A204.1 (cell line): ENCODE data around the gene TAF1.
"Not testable (repeated sequence)": the region's sequence is repeated elsewhere in the genome, so short reads cannot be mapped to it uniquely, and the experiment has no call there.

ENCODE experiments used
- FAIRE-seq: peaks from 2 replicates; lab custom pipeline; 2012; peaks lifted over from hg19 to GRCh38; lab: Jason Lieb, UNC

Gene TAF1

DNA sequence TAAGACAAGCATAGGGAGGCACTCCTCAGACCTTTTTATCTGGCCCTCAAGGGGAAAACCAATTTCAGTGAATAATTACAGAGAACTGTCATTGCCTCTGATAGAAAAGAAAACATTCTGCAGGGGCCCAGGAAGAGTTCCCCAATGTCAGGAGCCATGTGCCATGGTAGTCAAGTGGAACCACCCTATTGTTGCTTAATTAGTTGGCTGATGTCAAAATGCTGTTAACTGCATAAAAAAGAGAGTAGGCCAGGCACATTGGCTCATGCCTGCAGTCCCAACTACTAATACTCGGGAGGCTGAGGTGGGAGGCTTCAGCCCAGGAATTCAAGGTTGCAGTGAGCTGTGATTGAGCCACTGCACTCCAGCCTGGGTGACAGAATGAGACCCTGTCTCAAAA, 138.2 kb downstream of the TAF1 start:
- FAIRE-seq: no peak

DNA sequence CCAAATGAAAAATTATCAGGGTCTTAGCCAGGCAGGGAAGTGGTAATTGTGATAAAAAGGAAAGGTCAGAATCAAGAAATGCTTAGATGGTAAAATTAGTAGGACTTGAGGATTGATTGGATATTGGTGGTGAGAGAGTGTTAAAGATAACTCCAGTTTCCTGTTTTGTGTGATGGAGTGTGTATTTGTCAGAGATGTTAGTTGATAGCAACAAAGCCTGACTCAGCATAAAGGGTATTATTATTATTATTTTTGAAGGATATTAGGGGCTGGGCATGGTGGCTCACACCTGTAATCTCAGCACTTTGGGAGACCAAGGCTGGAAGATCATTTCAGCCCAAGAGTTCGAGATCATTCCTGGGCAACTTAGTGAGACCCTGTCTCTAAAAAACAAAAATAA, 143.1 kb downstream of the TAF1 start:
- no peak for FAIRE-seq

DNA sequence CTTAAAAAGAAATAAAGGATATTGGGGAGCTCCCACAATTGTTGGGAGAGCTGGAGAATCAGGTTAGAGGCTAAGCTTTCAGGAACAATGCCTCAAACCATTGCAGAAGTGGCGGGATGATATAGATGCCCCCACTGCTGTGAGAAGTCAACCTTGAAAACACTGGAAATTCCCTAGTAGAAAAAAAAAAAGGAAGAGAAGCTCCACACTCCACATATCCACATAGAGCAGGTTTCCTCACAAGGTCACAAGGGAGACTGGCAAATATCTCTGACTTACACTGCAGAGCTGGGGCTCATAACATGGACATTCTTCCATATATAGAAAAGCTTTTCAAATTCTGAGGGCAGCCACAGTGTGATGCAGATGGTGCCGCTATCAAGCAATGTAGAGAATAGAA, 144.0 kb downstream of the TAF1 start:
- FAIRE-seq: no peak

DNA sequence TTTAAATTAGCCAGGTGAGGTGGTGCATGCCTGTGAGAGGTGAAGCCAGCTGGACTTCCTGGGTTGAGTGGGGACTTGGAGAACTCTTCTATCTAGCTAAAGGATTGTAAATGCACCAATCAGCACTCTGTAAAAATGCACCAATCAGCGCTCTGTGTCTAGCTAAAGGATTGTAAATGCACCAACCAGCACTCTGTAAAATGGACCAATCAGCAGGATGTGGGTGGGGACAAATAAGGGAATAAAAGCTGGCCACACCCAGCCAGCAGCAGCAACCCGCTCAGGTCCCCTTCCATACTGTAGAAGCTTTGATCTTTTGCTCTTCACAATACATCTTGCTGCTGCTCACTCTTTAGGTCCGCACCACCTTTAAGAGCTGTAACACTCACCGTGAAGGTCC, 147.6 kb downstream of the TAF1 start:
- not testable (repeated sequence) for FAIRE-seq

DNA sequence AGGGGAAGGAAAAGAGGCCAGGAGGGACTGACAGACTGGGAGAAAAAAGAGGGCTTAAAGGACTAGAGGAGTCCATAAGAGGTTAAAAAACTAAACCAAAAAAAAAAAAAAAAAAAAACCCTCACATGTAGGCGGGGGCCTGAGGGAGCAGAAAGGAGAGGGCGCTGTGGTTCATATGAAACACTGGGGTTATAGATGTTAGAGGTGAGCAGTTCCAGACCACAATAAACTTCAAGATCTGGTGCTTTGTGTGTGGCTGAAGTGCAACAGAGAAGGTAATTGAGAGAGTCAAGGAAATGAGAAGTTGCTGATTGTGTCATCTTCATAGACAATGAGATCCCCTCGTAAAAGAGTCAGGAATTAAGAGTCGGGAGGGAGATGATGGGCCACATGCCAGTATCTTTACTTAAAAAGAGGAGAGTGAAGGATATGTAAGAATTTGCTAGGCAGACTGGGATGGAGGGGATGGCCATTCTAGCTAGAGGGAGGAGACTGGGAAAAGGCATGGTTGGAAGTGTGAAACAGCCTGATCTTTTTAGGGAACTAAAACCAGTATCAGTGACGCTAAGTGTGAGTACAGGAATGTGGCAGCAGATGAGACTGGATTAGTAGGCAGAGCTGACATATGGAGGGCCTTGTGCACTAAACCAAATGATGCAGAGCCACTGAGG, 148.3 kb downstream of the TAF1 start:
- no peak for FAIRE-seq

DNA sequence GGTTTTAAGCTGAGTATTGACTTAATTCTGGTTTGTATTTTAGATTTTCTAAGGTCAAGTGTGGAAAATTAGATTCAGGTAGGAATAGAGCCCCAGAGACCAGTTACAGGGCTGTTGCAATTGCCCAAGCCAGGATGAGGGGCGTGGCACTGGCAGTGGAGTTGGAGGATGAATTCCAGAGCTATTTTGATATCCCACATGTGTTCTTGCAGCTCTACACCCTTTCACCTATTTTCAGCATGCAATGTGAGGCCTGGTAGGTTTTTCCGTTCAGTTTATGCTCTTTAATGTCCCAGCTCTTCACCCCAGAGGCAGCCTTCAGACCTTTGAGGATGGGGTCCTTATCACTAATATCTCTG, 148.9 kb downstream of the TAF1 start:
- no peak for FAIRE-seq
